Retinal pigment epithelial cell (primary cell): Measurements from ENCODE around the gene LPAR5.

ENCODE experiments used
- DNase-seq: peaks from one replicate; pipeline ENCODE4 v3.0.0-alpha.2; 2010; ENCODE audit warnings: low read depth
- H3K4me3 ChIP-seq: 2 replicates; pipeline ENCODE4 v1.5.1; 2011; ENCODE audit warnings: mild to moderate bottlenecking, low read length, control low read depth, moderate library complexity
- CTCF ChIP-seq: conservative IDR thresholded peaks from 2 replicates; pipeline ENCODE4 v1.5.1; 2011; ENCODE audit warnings: low read depth, low read length, control low read depth, inconsistent platforms

LPAR5 gene

GRCh38 chr12:6627616-6628015 is 8.1 kb downstream of the LPAR5 start:
- DNase-seq = no peak
- TF ChIP-seq CTCF = no peak
- H3K4me3 ChIP-seq = no peak overlapping the region

- DNase-seq = no peak
- no peak overlapping the region for H3K4me3 ChIP-seq
- TF ChIP-seq CTCF = no peak
These were observed 9.0 kb downstream of the LPAR5 start for GRCh38 chr12:6626654-6627283.

GRCh38 chr12:6620885-6621274 is 14.9 kb downstream of the LPAR5 start:
- no peak for TF ChIP-seq CTCF
- DNase-seq = no peak
- no peak overlapping the region for H3K4me3 ChIP-seq

- TF ChIP-seq CTCF = peak; percentile 69
- no peak for DNase-seq
- no peak overlapping the region for H3K4me3 ChIP-seq
These were observed 15.4 kb downstream of the LPAR5 start for GRCh38 chr12:6620137-6620884.

- TF ChIP-seq CTCF = no peak
- no peak for DNase-seq
- no peak overlapping the region for H3K4me3 ChIP-seq
These were observed 17.1 kb downstream of the LPAR5 start for GRCh38 chr12:6618483-6619225.

- no peak overlapping the region for H3K4me3 ChIP-seq
- TF ChIP-seq CTCF = no peak
- DNase-seq = no peak
These were observed 20.0 kb downstream of the LPAR5 start for GRCh38 chr12:6615802-6616201.
